HepG2 (cell line): Measurements from ENCODE around the gene INTS3. TPM values are rescaled to one million over a fixed set of nuclear protein-coding genes. Genes with fewer than 3 reads are reported as not detected.

Experiments used
- MIER3 ChIP-seq: IDR thresholded peaks from 2 replicates; pipeline ENCODE4 v1.6.1; 2016; ENCODE audit warnings: missing compliant biosample characterization, borderline replicate concordance
- NR2F6 ChIP-seq, 2 experiments: IDR thresholded peaks; 2 replicates each; pipeline ENCODE4 v1.6.1; 2016; ENCODE audit warnings: antibody characterized with exemption in 1 of 2, mild to moderate bottlenecking in 1 of 2
- ZBTB40 ChIP-seq, 2 experiments: fragments of 450-650 bp in 1 of 2; sonication (generic) in 1 of 2; formaldehyde crosslinking in 1 of 2; IDR thresholded peaks; 2 replicates each; pipeline versions ENCODE4 v1.6.1 to v1.8.0; 2016 to 2022; ENCODE audit warnings: antibody characterized with exemption in 1 of 2, mild to moderate bottlenecking in 1 of 2, missing genetic modification reagents in 1 of 2
- ZSCAN20 ChIP-seq: sonication (generic); formaldehyde crosslinking; IDR thresholded peaks from 2 replicates; pipeline ENCODE4 v1.4.0; 2020; ENCODE audit warnings: missing genetic modification reagents, mild to moderate bottlenecking, borderline replicate concordance
- polyA plus RNA-seq, 8 experiments: library from polyadenylated mRNA; depleted of rRNA in 3 of 8; stranded (reverse) in 7 of 8; unstranded in 1 of 8; fragments of >200 nt; fragmentation: Illumina TruSeq in 4 of 8; extraction: Trizol in 4 of 8; gene quantifications; 2 replicates each; pipeline versions ENCODE4 v1.2.1 to v1.2.3, GENCODE V29; 2011 to 2016; ENCODE audit warnings: low read depth in 4 of 8, missing spikeins in 1 of 8, mixed read lengths in 1 of 8; ENCODE audit not compliant: insufficient read depth in 1 of 8
- total RNA-seq, 5 experiments: library from RNA; depleted of rRNA; stranded (reverse); fragments of >200 nt; fragmentation: Illumina TruSeq; extraction: Trizol; gene quantifications; 2 replicates each; pipeline ENCODE4 v1.2.3, GENCODE V29; 2016; ENCODE audit warnings: low read depth in 1 of 5
- TF ChIP-seq, protein P1 (sequence below): sonication (generic); formaldehyde crosslinking; IDR thresholded peaks from 2 replicates; pipeline ENCODE4 v1.8.0; 2022; ENCODE audit warnings: mild to moderate bottlenecking, missing genetic modification reagents, moderate library complexity
- TF ChIP-seq, protein P2 (sequence below): sonication (generic); formaldehyde crosslinking; IDR thresholded peaks from 2 replicates; pipeline ENCODE4 v1.4.0; 2020; ENCODE audit warnings: missing genetic modification reagents, borderline replicate concordance
- TF ChIP-seq, protein P3 (sequence below): sonication (generic); formaldehyde crosslinking; IDR thresholded peaks from 2 replicates; pipeline ENCODE4 v1.5.1; 2020; ENCODE audit warnings: mild to moderate bottlenecking, moderate library complexity, missing genetic modification reagents

Gene INTS3
- total and polyA plus RNA-seq, 2 of the 13 experiments (the other 11 are each of a cell fraction or from before 2014, with no cell fraction given) = 17.2 to 27.2 TPM

DNA sequence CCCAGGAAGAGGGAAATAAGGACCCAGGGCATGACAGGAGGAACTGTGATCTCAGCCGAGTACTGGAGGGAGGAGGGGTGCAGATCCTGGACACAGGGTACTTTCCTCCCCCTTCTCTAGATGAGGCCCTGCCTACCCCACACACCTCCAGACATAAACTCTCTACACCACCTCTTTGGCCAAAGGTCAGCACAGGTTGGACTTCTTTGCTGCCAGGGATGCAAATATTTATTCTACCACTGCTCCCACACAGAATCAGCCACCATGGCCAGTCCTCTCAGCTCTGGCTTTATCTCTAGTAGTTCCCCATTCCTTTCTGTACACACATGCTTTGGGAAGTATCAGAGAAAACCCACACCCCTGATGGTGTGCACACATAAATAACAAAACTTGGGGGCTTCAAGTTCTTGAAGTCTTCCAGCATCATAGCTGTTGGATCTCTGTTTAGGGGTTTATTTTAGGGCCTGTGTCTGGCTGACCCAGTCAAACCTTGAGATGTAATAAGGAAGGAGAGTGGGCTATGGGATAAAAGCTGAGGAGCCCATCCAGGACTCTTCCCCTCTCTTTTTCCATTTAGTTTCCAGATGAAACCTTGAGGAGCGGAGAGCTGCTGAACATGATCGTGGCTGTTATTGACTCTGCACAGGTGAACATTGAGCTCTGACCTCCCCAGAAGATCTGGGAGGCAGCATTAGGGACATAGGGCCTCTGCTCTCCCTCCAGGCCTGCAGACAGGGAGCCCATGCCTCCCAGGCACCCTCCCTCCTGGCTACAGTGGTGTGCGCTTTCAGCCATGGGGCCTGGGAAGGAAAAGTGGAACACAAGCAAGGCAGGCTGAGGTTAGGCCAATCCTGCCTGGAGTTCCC, 40.7 kb downstream of the INTS3 start (continued):
- TF ChIP-seq ZBTB40 (IDR thresholded peaks at IDR 0.05) (no peak), ZBTB40 (CRISPR knock-in tag; IDR thresholded peaks at IDR 0.05) (no peak), ZSCAN20 (CRISPR knock-in tag) (no peak), MIER3 (CRISPR knock-in tag) (0 out of 2 replicates have a peak, but pooled peaks have one; percentile 45), NR2F6 (IDR thresholded peaks at IDR 0.05) (peak; percentile 76), NR2F6 (CRISPR knock-in tag; IDR thresholded peaks at IDR 0.05) (peak; percentile 80)
- TF ChIP-seq, protein P1, sequence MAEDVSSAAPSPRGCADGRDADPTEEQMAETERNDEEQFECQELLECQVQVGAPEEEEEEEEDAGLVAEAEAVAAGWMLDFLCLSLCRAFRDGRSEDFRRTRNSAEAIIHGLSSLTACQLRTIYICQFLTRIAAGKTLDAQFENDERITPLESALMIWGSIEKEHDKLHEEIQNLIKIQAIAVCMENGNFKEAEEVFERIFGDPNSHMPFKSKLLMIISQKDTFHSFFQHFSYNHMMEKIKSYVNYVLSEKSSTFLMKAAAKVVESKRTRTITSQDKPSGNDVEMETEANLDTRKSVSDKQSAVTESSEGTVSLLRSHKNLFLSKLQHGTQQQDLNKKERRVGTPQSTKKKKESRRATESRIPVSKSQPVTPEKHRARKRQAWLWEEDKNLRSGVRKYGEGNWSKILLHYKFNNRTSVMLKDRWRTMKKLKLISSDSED (CRISPR knock-in tag) = no peak
- TF ChIP-seq, protein P2, sequence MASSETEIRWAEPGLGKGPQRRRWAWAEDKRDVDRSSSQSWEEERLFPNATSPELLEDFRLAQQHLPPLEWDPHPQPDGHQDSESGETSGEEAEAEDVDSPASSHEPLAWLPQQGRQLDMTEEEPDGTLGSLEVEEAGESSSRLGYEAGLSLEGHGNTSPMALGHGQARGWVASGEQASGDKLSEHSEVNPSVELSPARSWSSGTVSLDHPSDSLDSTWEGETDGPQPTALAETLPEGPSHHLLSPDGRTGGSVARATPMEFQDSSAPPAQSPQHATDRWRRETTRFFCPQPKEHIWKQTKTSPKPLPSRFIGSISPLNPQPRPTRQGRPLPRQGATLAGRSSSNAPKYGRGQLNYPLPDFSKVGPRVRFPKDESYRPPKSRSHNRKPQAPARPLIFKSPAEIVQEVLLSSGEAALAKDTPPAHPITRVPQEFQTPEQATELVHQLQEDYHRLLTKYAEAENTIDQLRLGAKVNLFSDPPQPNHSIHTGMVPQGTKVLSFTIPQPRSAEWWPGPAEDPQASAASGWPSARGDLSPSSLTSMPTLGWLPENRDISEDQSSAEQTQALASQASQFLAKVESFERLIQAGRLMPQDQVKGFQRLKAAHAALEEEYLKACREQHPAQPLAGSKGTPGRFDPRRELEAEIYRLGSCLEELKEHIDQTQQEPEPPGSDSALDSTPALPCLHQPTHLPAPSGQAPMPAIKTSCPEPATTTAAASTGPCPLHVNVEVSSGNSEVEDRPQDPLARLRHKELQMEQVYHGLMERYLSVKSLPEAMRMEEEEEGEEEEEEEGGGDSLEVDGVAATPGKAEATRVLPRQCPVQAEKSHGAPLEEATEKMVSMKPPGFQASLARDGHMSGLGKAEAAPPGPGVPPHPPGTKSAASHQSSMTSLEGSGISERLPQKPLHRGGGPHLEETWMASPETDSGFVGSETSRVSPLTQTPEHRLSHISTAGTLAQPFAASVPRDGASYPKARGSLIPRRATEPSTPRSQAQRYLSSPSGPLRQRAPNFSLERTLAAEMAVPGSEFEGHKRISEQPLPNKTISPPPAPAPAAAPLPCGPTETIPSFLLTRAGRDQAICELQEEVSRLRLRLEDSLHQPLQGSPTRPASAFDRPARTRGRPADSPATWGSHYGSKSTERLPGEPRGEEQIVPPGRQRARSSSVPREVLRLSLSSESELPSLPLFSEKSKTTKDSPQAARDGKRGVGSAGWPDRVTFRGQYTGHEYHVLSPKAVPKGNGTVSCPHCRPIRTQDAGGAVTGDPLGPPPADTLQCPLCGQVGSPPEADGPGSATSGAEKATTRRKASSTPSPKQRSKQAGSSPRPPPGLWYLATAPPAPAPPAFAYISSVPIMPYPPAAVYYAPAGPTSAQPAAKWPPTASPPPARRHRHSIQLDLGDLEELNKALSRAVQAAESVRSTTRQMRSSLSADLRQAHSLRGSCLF (CRISPR knock-in tag) = no peak
- TF ChIP-seq, protein P3, sequence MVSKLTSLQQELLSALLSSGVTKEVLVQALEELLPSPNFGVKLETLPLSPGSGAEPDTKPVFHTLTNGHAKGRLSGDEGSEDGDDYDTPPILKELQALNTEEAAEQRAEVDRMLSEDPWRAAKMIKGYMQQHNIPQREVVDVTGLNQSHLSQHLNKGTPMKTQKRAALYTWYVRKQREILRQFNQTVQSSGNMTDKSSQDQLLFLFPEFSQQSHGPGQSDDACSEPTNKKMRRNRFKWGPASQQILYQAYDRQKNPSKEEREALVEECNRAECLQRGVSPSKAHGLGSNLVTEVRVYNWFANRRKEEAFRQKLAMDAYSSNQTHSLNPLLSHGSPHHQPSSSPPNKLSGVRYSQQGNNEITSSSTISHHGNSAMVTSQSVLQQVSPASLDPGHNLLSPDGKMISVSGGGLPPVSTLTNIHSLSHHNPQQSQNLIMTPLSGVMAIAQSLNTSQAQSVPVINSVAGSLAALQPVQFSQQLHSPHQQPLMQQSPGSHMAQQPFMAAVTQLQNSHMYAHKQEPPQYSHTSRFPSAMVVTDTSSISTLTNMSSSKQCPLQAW = no peak
